OCI-LY7 (cell line): ENCODE results near the gene ANKS1B.

Experiments used
- EZH2phosphoT487 ChIP-seq: fragments of 200-600 bp; sonication (generic); IDR thresholded peaks from 2 replicates; pipeline ENCODE4 v1.6.1; 2018; ENCODE audit warnings: low read depth, borderline replicate concordance, mild to moderate bottlenecking, mixed run types, antibody characterized with exemption, low read length, moderate library complexity, mixed read lengths
- TF ChIP-seq, protein P1 (sequence below): fragments of 200-600 bp; sonication (generic); conservative IDR thresholded peaks from 2 replicates; pipeline ENCODE4 v1.5.1; 2014; ENCODE audit warnings: mild to moderate bottlenecking, antibody characterized with exemption, low read length, moderate library complexity, mixed read lengths

DNA sequence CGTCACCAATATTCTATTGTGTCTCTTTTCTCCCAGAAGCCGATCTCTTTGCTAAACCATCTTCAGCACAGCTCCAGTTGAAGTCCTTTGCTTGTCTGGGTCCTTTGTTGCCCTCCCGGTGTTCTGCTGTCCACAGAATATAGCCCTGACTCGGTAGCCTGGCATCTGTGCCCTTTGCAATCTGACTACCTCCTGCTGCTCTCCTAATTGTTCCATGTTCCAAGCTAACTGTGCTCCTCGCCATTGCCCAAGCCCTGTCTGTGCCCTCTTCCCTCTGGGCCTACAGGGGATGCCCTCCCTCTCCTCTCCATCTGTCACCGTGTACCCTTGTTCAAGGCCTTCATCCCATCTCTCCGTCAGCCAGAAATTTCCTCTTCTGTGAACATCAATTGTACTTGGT is 1033.3 kb downstream of the ANKS1B start:
- TF ChIP-seq, protein P1, sequence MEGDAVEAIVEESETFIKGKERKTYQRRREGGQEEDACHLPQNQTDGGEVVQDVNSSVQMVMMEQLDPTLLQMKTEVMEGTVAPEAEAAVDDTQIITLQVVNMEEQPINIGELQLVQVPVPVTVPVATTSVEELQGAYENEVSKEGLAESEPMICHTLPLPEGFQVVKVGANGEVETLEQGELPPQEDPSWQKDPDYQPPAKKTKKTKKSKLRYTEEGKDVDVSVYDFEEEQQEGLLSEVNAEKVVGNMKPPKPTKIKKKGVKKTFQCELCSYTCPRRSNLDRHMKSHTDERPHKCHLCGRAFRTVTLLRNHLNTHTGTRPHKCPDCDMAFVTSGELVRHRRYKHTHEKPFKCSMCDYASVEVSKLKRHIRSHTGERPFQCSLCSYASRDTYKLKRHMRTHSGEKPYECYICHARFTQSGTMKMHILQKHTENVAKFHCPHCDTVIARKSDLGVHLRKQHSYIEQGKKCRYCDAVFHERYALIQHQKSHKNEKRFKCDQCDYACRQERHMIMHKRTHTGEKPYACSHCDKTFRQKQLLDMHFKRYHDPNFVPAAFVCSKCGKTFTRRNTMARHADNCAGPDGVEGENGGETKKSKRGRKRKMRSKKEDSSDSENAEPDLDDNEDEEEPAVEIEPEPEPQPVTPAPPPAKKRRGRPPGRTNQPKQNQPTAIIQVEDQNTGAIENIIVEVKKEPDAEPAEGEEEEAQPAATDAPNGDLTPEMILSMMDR, result no peak
- no peak for TF ChIP-seq EZH2phosphoT487
